HepG2 (cell line): Measurements from ENCODE around the gene COQ5. TPM values are rescaled to one million over a fixed set of nuclear protein-coding genes. Genes with fewer than 3 reads are reported as not detected.
"Not testable (repeated sequence)": the region's sequence is repeated elsewhere in the genome, so short reads cannot be mapped to it uniquely, and the experiment has no call there.

ENCODE experiments used
- ATAC-seq: fragments of 200-7000 bp; cut with Tn5 transposase; 3 replicates; pipeline ENCODE4 v1.9.1; 2020; ENCODE audit warnings: mild to moderate bottlenecking, moderate library complexity
- BruUV-seq: library from RNA; stranded (reverse); fragments of 400-500 nt; replicated peaks from 2 replicates; lab custom pipeline; 2021; lab: Mats Ljungman, UMichigan
- CTCF ChIA-PET: fragments of 300-600 bp; formaldehyde crosslinking; extraction: SDS; loops from one replicate; lab custom pipeline; 2021; ENCODE audit warnings: low total read pairs, inconsistent platforms, low intra/inter-chr PET ratio; lab: Yijun Ruan, JAX
- POLR2A ChIA-PET: fragments of 350-600 bp; sonication (Branson Sonifier 250); formaldehyde crosslinking; loops from one replicate; lab custom pipeline; 2020; ENCODE audit warnings: antibody characterized with exemption, inconsistent platforms; lab: Yijun Ruan, JAX
- DNase-seq: peaks from one replicate; pipeline ENCODE4 v3.0.0-alpha.2; 2015; ENCODE audit warnings: low spot score
- FAIRE-seq: peaks from 3 replicates; lab custom pipeline; 2011; peaks lifted over from hg19 to GRCh38; lab: Jason Lieb, UNC
- H2AFZ ChIP-seq: one replicate; pipeline ENCODE4 v1.6.1; 2011; ENCODE audit warnings: low read length, inconsistent platforms
- H3K27ac ChIP-seq: fragments of 300-600 bp; 3 replicates; pipeline ENCODE4 v1.8.0; 2011; ENCODE audit warnings: mixed run types, mild to moderate bottlenecking, mixed read lengths, low read length, inconsistent platforms; ENCODE audit not compliant: insufficient read depth; ENCODE audit errors: extremely low read length
- H3K27me3 ChIP-seq, 2 experiments: fragments of 200-600 bp in 1 of 2; 2 replicates in 1 of 2; 3 replicates in 1 of 2; pipeline versions ENCODE4 v1.6.0 to v1.8.0; 2011; ENCODE audit warnings: low read length in 2 of 2, mild to moderate bottlenecking in 2 of 2, moderate library complexity in 2 of 2, inconsistent platforms in 1 of 2; ENCODE audit not compliant: insufficient read depth in 2 of 2, control insufficient read depth in 1 of 2
- H3K36me3 ChIP-seq, 2 experiments: fragments of 200-600 bp in 1 of 2; replicated peaks in 1 of 2; 2 replicates in 1 of 2; 3 replicates in 1 of 2; pipeline versions ENCODE4 v1.5.1 to v1.8.0; 2011; ENCODE audit warnings: low read length in 2 of 2, inconsistent platforms in 1 of 2; ENCODE audit not compliant: insufficient read depth in 2 of 2, control insufficient read depth in 1 of 2
- H3K4me1 ChIP-seq: 2 replicates; pipeline ENCODE4 v1.5.1; 2012; ENCODE audit warnings: low read length, inconsistent platforms; ENCODE audit not compliant: insufficient read depth
- H3K4me2 ChIP-seq: 2 replicates; pipeline ENCODE4 v1.6.0; 2011; ENCODE audit warnings: low read depth, low read length, inconsistent platforms
- H3K4me3 ChIP-seq, 3 experiments: fragments of 200-600 bp in 1 of 3; sonication (generic), shearing (Covaris generic) in 1 of 3; replicated peaks in 1 of 3; 2 replicates each; pipeline ENCODE4 v1.5.1; 2011 to 2016; ENCODE audit warnings: low read length in 3 of 3, inconsistent platforms in 2 of 3, low read depth in 2 of 3, mild to moderate bottlenecking in 2 of 3, control low read depth in 1 of 3, mixed read lengths in 1 of 3; ENCODE audit not compliant: insufficient read depth in 1 of 3
- H3K79me2 ChIP-seq: one replicate; pipeline ENCODE4 v1.6.1; 2011; ENCODE audit warnings: low read length, inconsistent platforms; ENCODE audit not compliant: insufficient read depth
- H3K9ac ChIP-seq: 2 replicates; pipeline ENCODE4 v1.6.0; 2011; ENCODE audit warnings: mild to moderate bottlenecking, low read depth, low read length, inconsistent platforms; ENCODE audit not compliant: insufficient read depth
- H3K9me3 ChIP-seq: 2 replicates; pipeline ENCODE4 v1.5.1; 2012; ENCODE audit warnings: mild to moderate bottlenecking, low read length
- H4K20me1 ChIP-seq: 2 replicates; pipeline ENCODE4 v1.6.0; 2011; ENCODE audit warnings: inconsistent platforms, mild to moderate bottlenecking, low read length, moderate library complexity; ENCODE audit not compliant: insufficient read depth
- ADNP ChIP-seq: sonication (generic); formaldehyde crosslinking; IDR thresholded peaks from 2 replicates; pipeline ENCODE4 v1.4.0; 2020; ENCODE audit warnings: missing genetic modification reagents
- EP300 ChIP-seq, 3 experiments: sonication (generic) in 1 of 3; formaldehyde crosslinking in 1 of 3; IDR thresholded peaks; 2 replicates each; pipeline versions ENCODE4 v1.5.1 to v1.6.1; 2011 to 2020; ENCODE audit warnings: low read depth in 2 of 3, low read length in 2 of 3, borderline replicate concordance in 1 of 3, improper control_type of control experiment in 1 of 3, mild to moderate bottlenecking in 1 of 3, missing genetic modification reagents in 1 of 3, moderate library complexity in 1 of 3
- PCBP2 ChIP-seq: fragments of 200-400 bp; formaldehyde crosslinking; optimal IDR thresholded peaks from 2 replicates; pipeline ENCODE3; 2018; ENCODE audit warnings: low read length, low read depth; ENCODE audit not compliant: poor library complexity, severe bottlenecking
- TGIF2 ChIP-seq: IDR thresholded peaks from 2 replicates; pipeline ENCODE4 v1.6.1; 2016; ENCODE audit warnings: control low read depth, missing compliant biosample characterization
- ZNF333 ChIP-seq: sonication (generic); formaldehyde crosslinking; IDR thresholded peaks from 2 replicates; pipeline ENCODE4 v1.4.0; 2020; ENCODE audit warnings: mild to moderate bottlenecking, missing genetic modification reagents, borderline replicate concordance
- ZNF460 ChIP-seq: sonication (generic); formaldehyde crosslinking; IDR thresholded peaks from 2 replicates; pipeline ENCODE4 v1.5.1; 2020; ENCODE audit warnings: missing genetic modification reagents, mild to moderate bottlenecking, borderline replicate concordance
- ZSCAN12 ChIP-seq: sonication (generic); formaldehyde crosslinking; IDR thresholded peaks from 2 replicates; pipeline ENCODE4 v1.9.0; 2021; ENCODE audit warnings: mild to moderate bottlenecking, missing genetic modification reagents
- in situ Hi-C: cut with HindIII; loops from 2 replicates; pipeline ENCODE4 v1.10.0; 2017; ENCODE audit warnings: low pct_unique_long_range_greater_than_20kb; ENCODE audit not compliant: extremely low pct_ligation_motif_present
- intact Hi-C: fragments of 100-400 bp; cut with micrococcal nuclease; formaldehyde crosslinking; loops from one replicate; pipeline ENCODE4 v1.10.0; 2022; ENCODE audit not compliant: unreplicated experiment
- polyA plus RNA-seq, 8 experiments: library from polyadenylated mRNA; depleted of rRNA in 3 of 8; stranded (reverse) in 7 of 8; unstranded in 1 of 8; fragments of >200 nt; fragmentation: Illumina TruSeq in 4 of 8; extraction: Trizol in 4 of 8; gene quantifications; 2 replicates each; pipeline versions ENCODE4 v1.2.1 to v1.2.3, GENCODE V29; 2011 to 2016; ENCODE audit warnings: low read depth in 4 of 8, missing spikeins in 1 of 8, mixed read lengths in 1 of 8; ENCODE audit not compliant: insufficient read depth in 1 of 8
- total RNA-seq, 5 experiments: library from RNA; depleted of rRNA; stranded (reverse); fragments of >200 nt; fragmentation: Illumina TruSeq; extraction: Trizol; gene quantifications; 2 replicates each; pipeline ENCODE4 v1.2.3, GENCODE V29; 2016; ENCODE audit warnings: low read depth in 1 of 5

Gene COQ5
- total and polyA plus RNA-seq, 2 of the 13 experiments (the other 11 are each of a cell fraction or from before 2014, with no cell fraction given), result 36.4 to 41.5 TPM

DNA sequence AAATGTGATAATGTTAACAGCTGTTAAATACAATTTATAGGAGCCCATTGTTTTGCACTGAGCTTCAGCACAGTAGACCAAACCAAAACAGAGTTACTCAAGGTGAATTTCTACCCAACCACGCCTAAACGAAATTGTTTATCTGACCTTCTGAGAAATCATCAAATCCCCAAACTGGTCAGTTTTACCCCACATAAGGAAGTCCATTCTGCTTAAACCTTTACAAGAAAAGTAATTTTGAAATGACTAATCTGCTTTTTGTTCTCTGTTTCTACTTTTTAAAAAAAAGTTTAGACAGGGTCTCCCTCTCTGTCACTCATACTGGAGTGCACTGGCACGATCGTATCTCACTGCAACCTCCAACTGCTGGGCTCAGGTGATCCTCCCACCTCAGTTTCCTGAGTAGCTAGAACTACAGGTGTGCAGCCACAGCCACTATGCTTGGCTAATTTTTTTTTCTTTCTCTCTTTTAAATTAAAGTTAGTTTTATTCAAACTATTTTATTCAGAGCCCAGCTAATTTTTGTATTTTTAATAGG, 3.8 kb upstream of the COQ5 start (continued):
- TF ChIP-seq TGIF2 (CRISPR knock-in tag) (no peak), ZSCAN12 (CRISPR knock-in tag) (no peak), PCBP2 (no peak), ZNF333 (CRISPR knock-in tag) (no peak), EP300 (IDR thresholded peaks at IDR 0.05; ENCODE audit: low read depth in 2 of 2, low read length in 2 of 2) (no peak), EP300 (CRISPR knock-in tag; IDR thresholded peaks at IDR 0.05; ENCODE audit: borderline replicate concordance) (no peak)

DNA sequence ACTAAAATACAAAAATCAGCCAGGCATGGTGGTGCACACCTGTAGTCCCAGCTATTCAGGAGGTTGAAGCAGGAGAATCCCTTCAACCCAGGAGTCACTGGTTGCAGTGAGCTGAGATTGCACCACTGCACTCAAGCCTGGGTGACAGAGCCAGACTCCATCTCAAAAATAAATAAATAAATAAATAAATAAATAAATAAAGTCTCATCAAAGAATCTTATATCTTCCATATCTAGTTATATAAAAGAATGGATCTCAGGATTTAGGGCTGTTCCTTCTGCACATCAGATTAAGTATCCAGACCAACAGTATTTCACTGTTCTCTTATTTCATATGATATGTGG, 1.4 kb upstream of the COQ5 start:
- H3K9ac ChIP-seq, result peak overlapping the region; percentile 95; the same call in 1 of the 2 replicates
- BruUV-seq, FAIRE-seq, ATAC-seq, in situ Hi-C loops, H3K9me3 ChIP-seq, DNase-seq, H3K36me3 ChIP-seq, H3K27me3 ChIP-seq, H3K4me1 ChIP-seq, H4K20me1 ChIP-seq, H3K27ac ChIP-seq, CTCF ChIA-PET: not testable (repeated sequence)
- intact Hi-C loops, result loop anchor here (5.0 kb wide), 1 partner anchor 73 kb away; no protein-coding TSS in a partner anchor
- H3K4me3 ChIP-seq, result peak overlapping the region; percentile 72 to 95 (median 82)
- H3K4me2 ChIP-seq, result peak overlapping the region; percentile 92
- TF ChIP-seq ADNP, result 0 out of 2 replicates have a peak, but pooled peaks have one; percentile 34
- TF ChIP-seq ZNF460, result peak; percentile 29; the same call in 1 of the 2 replicates
- H2AFZ ChIP-seq, result peak overlapping the region; percentile 72
- peaks cover 13% of the 10 kb centered on the region for H3K79me2 ChIP-seq
- POLR2A ChIA-PET, result interaction anchor here (2.7 kb wide), 1 partner anchor 34 kb away, joined by 30 read pairs; the partner anchor contains the start of gene DYNLL1
